Limb (tissue), 2 donors: Measurements from ENCODE around the gene KLF7.

Source experiments
- DNase-seq, 2 donors: peaks; one replicate each; pipeline ENCODE4 v3.0.0-alpha.2; 2016; ENCODE audit errors: extremely low spot score in 2 of 2

The KLF7 gene

DNA sequence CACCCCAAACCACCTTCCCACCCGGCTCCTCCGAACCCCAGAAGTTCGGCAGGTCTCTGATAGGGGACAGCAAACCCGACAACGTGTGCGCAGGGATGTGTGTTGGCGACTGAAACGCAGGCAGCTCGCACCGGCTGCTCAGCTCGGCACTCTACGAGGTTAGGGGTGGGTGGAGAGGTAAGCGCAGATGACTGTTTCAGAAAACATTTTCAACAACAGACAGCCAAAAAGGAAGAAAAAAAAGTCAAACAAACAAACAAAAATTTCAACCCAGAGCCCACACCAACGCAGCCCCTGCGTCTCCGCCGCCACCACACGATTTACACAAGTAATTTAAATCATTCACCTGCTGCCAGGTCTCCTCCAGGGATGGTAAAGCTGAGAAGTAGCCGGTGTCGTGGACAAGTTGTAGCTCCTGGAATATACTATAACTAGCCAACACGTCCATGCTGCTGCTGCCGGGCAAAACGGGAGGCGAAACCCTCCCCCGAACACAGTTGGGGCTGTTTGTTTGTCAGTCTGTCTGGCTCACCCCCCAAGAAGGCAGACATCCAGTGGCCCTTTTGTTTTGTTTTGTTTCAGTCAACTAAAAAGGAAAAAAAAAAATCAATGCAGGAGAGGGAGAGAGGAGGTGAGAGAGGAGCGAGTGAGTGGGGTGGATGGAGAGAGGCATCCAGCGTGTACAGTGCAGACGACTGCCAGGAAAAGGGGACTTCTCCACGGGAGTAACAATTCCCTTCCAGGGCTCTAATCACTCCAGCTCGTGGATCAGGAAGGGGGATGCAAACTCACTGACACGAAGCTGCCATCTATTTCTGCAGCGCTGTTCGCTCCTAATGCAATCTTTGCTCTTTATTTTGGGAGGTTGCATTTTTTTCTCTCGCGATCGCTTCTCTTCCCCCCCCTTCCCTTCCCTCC is at the start of gene KLF7:
Gene KLF7 (minus strand): TSS at position 828 of the 918 bp plus-strand sequence. CDS start 380 bp downstream, at position 448.
- DNase-seq, result peak in 1 of 2 donors; percentile 67

DNA sequence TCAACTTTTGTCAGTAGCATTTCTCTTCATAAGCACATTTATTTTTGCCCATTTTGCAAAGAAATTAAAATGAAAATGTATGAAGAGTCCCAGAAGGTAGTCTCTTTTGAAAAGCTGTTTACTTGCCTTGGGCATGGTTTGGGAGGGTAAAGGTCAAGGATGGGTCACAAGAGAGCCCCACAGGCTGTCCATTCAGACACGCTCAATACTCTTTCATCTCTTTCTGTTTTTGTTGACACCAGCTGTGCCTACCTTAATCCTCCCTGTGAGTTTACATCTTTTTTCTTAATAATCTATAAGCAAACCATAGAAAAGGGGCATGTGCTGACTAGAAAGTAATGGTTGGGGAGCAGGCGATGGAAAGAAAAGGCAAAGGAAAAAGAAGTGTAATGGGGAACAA is 49.6 kb upstream of the KLF7 start:
- DNase-seq, result no peak

DNA sequence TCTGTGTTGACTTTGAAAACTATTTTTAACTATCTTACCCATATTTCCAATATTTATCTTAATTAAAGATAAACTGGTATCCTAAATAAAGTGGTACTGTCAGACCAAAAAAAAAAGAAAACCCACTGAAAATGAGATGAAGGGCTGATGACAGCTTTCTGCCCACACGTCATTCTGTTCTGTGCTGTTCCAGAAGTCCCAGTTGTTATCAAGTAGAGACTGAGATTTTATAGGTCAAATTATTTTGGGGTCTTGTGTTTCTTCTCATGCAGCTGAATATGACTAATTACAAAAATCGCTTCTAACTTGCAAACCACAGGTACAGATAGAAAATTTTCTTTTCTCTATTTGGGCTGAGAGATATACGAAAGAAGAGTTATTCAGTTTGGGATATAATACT is 48.7 kb upstream of the KLF7 start:
- DNase-seq, result no peak

DNA sequence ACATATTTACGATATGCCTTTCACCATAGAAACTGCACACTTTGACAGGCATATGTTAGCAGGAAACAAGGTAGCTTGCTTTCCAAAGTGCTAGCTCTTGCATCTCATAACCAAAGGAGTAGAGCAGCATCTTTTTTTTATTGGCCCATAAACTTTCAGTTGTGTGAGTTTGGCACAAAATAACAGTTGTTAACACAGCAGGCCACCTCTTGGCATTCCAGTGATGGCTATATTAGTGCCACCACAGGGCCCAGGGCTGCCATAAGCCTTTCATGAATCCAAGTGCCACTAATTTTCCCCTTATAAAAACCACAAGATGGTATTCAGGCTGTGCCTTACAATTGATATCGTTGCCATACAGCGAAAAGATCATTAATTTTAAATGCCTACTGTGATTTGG is 40.3 kb upstream of the KLF7 start:
- DNase-seq, result no peak

DNA sequence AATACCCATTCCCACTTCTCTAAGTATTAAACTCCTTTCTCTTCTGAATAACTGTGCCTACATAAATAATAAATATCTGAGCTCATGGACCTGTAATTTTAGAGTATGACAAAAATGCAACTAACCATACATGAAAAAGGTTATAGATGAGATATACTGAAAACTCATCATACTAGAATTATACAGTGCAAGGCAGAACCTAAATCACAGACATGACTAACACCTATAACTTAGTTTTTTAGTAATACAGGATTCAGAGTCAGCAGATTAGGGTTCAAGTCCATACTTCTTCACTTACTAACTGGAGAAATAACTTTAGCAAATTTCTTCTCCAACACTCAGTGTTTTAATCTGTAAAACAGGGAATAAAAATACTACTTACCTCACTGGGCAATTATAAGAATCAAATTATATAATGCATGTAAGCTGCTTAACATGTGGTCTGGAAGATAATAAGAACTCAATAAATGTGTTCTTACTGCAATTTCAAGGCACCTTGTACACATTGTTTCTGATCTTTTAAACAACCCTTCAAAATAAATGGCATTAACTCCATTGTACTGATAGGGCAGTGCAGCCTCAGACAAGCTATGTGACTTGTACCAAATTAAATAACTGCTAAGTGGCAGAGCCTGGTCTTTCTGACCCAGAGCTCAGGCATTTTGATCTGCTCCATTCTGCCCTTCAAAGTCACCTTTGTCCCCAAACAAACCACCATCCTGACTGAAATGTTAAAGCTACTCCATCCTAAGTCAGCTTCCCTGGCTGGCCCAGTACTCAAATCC is 39.6 kb upstream of the KLF7 start:
- no peak for DNase-seq

DNA sequence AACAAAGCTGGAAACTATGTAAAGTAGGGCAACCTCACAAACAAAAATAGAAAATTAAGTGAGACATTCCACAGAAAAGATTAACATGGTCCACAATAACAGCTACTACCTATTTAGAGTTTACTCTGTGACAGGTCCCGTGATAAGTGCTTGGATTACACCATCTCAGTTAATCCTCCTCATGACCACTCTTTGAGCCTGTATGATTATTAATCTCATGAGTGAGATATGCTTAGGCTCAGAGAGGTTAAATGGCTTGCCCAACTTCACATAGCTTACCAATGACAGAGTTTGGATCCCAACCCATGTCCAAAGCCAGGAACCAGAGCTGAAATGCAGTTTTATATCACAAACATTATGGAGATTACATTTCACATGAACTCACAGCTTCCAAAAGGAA is 37.3 kb upstream of the KLF7 start:
- no peak for DNase-seq

DNA sequence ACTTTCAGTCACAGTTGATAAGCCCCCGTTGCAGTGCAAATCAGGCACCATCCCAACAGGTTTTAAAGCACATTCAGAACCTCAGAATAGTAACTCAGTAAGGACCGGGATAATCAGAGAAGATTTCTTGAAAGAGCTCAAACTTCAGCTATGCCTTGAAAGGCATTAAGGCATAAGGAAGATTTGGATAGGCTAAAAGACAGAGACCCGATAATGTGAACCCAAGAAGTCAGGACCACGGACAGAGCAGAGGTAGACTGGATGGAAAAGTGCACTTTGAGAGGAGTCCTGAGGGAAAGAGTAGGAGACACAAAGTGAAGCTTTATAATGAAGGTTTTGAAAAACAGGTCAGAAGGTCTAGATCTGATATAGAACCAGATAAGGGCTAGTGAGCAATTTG is 36.9 kb upstream of the KLF7 start:
- DNase-seq, result peak in 1 of 2 donors; percentile 61

DNA sequence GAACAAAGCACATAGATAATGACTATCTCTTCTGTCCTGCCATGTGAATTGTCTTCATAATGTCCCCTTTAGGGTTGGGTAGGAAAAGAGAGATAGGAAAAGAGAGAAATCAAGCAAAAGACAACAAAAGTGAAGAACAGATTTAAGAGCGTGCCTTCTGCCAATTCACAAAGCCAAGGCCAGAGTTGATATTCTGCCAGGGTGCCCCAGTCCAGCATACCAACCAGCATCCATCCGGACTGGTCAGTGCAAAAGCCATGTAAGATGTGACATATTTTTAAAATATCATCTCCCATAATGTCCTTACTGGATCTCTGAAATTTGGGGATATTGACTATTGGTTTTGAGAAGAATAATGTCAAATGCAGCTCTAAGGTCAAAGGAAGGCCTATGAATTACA is 35.7 kb upstream of the KLF7 start:
- no peak for DNase-seq

DNA sequence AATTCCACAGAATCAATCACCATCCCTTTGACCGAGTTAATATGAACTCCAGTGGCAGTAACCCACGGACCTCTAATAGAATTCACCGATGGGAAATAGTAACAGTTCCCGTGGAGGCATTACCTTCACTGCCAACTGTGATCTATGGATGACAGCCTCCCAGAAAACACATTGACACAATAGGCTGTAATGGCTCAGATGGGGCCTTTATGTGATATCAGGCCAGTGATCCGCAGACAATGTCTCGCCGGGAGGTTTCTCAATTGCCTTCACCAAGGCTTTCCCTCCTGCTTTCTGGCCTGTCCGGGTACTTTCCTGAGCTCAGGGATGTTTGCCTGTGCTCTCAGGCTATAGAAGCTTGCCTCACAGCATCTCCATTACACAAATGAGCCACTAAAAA is 34.4 kb upstream of the KLF7 start:
- DNase-seq, result no peak

DNA sequence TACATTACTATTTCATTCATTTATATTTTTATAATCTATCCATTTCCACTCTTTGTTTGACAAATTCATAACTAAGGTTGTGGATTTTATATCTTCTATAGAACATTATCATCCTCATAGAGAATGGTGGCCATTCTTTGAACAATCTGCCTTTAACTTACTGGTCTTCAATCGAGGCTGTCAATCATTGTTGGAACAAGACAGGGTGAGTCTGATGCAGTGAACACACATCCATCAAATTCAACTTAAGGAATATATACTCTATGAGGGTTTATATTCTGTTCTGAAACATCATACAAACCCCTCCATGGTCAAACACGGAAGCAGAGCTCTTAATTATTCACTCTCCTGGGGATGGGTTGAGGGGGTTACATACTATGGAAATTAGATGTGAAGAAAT is 28.3 kb upstream of the KLF7 start:
- no peak for DNase-seq

DNA sequence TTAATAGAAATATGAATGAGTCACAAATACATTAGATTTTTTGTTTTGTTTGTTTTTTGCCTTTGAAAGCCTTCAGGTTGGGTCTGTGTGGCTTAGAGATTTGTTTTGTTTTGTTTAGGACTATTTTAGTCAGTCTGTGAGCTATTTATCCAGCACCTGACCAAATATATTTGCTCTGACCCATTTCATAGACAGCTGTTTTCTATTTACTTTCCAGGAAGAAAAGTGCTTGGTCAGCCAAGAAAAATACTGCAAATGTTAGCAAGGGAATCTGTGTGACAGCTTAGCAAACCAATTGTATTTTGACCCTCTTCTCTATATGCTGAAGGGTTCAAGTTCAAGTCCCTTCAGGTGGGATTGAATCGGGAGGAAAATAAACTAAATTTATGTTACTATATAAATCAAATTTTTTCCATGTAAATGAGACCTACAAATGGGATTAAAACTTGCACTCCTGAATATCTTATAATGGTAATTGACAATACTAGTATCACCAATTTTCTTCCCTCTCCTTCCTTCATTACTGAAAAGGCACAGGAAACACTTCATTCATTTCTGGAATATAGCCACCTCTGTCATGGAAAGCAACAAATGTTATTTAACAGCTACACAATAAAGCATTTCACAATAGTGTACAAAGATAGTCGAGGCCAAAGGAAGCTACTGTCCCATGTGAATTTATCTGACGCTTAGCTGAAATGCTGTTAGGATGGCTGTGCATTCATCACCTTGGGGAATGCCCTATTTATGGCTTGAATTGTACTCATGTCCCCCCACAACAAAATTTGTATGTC is 23.1 kb upstream of the KLF7 start:
- peak in 1 of 2 donors; percentile 29 for DNase-seq

DNA sequence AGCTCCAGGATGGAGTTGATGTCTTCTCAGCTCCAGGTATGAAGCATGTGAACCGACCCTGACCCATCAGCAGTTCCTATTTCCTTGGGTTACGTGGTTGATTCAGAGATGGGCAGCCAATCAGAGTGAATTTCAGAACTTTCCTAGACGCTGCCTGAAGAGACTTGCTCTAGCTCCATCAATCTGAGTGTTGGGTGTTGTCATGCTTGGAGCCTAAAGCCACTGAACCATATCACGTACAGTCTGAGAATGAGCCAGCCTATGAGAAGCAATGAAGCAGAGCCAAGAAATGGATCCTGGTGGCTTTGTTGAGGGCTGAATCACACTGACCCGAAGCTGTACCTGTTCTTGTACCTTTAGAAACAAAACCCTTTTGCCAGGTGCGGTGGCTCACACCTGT is 19.6 kb upstream of the KLF7 start:
- no peak for DNase-seq

DNA sequence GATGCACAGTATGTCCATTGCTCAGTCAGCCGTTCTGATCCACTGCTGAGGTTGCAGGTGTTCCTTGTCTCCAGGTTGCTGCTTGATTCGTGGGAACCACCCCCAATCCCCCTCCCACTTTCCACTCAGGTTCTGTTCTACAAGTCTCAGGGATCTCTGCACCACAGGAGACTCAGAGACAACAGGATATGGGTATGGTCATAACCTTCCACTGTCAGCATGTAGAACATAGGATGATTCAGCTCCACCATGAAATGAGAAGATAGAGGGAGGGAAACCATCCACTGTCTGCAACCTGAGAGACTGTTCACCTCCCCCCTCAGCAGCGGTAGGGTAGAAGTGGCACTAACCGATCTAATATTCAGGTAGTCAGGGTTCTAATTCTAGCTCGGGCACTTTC is 19.0 kb upstream of the KLF7 start:
- no peak for DNase-seq

DNA sequence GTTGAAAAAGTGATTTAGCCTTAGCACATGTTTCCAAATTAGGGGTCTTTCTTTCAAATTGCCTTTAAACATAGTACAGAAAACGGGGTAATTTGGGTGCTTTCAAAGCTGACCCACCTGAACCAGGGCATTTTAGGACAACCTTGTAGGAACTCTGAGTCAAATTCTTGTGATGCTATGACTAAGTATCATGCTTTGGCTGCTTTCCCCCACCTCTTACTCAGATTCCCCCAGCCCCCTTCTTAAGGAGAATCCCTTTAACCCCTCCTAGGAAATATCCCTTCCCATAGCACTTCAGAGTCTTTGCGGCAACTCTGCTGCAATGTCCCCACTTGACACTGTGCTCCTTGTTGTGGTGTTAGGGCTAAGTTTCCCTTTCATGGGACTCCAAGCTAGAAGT is 18.6 kb upstream of the KLF7 start:
- no peak for DNase-seq

DNA sequence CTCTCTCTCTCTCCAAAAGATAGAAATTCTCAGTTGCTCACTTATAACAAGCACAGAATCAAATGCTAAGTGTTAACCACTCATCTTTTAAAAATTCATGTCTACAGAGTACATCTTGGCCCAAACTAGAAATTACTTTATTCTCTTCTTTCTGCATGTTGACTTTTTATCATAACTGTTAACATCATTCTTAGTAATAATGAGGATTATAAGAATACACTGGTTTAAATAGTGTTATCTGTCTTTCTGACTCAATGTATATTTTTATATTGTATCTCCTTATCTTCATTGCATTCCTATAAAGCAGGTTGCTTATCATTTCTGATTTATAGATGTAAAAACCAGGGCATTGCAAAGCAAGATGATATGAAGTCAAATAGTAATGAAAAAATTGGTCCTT is 17.8 kb upstream of the KLF7 start:
- no peak for DNase-seq

DNA sequence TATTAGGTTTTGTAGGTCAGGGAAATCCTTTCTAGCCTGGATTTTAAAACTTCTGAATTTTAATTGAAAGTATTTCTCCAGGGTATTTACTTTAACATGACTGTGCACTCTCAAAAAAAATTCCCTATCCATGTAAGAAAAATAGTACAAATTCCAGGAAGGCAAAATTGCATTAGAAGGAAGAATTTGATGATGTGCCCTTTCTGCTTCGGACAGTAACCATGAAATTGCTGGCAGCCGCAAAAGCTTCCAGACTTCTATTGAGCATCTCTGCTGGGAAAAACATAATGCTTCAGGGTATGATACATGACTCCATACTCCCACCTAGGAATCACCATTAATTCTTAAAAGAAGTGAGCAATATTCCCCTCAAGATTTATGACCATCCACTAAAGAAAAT is 17.2 kb upstream of the KLF7 start:
- no peak for DNase-seq

DNA sequence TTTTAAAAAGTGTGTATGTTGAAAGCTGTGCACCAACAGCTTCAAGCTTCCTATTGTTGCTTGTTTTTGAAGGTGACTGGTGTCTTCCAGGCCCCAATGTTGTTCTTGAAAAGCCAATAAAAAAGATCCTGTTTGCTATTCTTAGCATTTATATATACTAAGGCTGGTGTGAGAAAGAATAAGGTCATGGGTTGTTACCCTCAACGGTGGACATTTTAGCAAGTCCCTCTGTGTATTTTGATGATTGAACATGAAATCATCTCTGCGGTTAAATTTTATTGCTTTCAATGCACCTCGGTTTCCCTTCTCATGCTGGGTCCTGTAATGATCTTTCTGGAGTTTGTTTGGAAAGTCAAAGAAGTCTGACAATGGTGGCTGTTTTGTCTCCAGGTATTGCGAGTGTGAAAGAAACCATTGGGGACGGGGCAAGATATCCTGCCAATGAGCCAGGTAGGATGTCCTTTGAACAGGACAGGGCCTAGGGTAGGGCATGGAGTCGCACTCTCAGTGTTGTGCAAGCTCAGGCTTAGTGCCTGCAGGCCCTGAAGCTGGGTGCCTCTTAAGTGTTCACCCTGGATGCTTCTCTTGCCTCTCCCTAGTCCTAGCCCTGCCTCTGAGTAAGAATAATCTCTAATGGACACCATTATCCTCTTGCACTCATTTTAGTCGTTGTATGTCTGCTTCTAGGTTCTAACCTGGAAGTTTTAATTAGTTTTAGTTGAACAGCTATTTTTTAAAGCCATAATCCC is 16.0 kb upstream of the KLF7 start:
- no peak for DNase-seq

DNA sequence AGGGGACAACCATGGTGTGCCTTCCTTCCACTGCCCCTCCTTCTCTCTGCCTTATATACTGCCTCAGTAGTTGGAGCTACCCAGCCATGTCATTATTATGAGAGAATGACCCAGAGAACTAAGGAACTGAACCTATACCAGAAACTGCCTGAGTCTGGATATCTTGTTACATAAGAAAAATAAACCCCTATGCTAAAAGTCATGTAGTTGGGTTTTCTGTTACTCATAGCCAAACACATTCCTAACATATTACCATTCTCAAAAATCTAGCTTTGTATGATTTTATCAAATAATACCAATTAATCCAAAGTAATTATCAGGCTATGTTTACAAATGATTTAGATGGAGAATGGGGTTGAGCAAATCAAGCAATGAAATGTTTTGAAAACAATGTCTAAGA is 15.0 kb upstream of the KLF7 start:
- no peak for DNase-seq

DNA sequence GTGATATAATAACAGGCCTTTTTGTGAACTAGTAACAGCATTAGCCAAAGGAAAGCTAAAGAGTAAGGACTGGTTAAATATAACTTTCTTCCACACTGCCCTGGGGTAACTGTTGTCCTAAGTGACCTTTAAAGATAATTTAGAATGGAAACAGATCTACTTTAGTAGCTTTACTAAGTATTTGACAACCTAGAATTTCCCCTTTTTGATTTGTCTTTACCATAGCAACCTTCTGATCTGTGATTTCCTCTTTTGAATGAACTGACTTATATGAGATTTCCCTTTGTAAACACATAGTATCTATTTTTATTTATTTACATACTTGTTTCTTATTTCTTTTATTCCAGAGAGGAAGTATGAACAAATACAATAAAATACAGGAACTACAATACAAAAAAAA is 10.5 kb upstream of the KLF7 start:
- DNase-seq, result no peak

DNA sequence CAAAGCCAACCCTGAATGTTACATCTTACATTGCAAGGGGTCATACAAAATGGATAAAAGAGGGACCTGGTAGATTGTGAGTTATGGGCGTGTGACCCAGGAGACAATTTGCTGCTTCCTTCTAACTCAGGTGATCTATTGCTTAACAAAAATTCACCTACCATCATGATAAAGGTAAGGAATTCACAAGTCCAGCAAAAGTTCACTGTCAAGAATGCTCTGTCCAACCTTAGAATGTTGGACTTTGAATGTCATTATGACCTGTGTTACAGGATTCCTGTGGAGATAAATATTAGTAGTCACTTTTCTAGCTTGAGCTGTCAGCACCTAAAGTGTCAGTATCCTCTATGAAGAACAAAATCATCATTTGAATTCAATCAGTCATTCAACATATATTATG is 7.9 kb upstream of the KLF7 start:
- DNase-seq, result no peak
